MCF 10A (cell line): ENCODE results near the gene IRF2BP2. TPM values are rescaled to one million over a fixed set of nuclear protein-coding genes. Genes with fewer than 3 reads are reported as not detected.
A peak's percentile ranks its signal among the peaks of the same experiment; 100 is the strongest.

Experiments
- BruUV-seq: library from RNA; stranded (reverse); fragments of 400-500 nt; replicated peaks from 2 replicates; lab custom pipeline; 2021; lab: Mats Ljungman, UMichigan
- CTCF ChIA-PET: fragments of 300-600 bp; sonication (Branson Sonifier 250); formaldehyde crosslinking; extraction: SDS; loops from one replicate; lab custom pipeline; 2021; ENCODE audit warnings: antibody characterized with exemption, inconsistent platforms; lab: Yijun Ruan, JAX
- POLR2A ChIA-PET: fragments of 300-600, 350-650 bp; sonication (Branson Sonifier 250); formaldehyde crosslinking; extraction: SDS; loops from one replicate; lab custom pipeline; 2020; ENCODE audit warnings: antibody characterized with exemption, inconsistent platforms; lab: Yijun Ruan, JAX
- DNase-seq: peaks from one replicate; pipeline ENCODE4 v3.0.0-alpha.2; 2018; ENCODE audit not compliant: unreplicated experiment
- H3K27ac Mint-ChIP-seq: one replicate; pipeline ENCODE4 v1.8.0; 2022; ENCODE audit warnings: mild to moderate bottlenecking, low read depth, mixed read lengths; ENCODE audit not compliant: unreplicated experiment
- H3K27me3 Mint-ChIP-seq: one replicate; pipeline ENCODE4 v1.8.0; 2022; ENCODE audit warnings: mixed read lengths; ENCODE audit not compliant: insufficient read depth, unreplicated experiment
- H3K36me3 Mint-ChIP-seq: one replicate; pipeline ENCODE4 v1.8.0; 2022; ENCODE audit warnings: mild to moderate bottlenecking, moderate library complexity, mixed read lengths; ENCODE audit not compliant: insufficient read depth, unreplicated experiment
- H3K4me1 Mint-ChIP-seq: one replicate; pipeline ENCODE4 v1.8.0; 2022; ENCODE audit warnings: mixed read lengths; ENCODE audit not compliant: insufficient read depth, unreplicated experiment
- H3K4me3 Mint-ChIP-seq: one replicate; pipeline ENCODE4 v1.8.0; 2022; ENCODE audit warnings: mild to moderate bottlenecking, moderate library complexity, mixed read lengths; ENCODE audit not compliant: unreplicated experiment
- H3K9me3 Mint-ChIP-seq: one replicate; pipeline ENCODE4 v1.8.0; 2022; ENCODE audit warnings: mixed read lengths; ENCODE audit not compliant: unreplicated experiment
- intact Hi-C: fragments of 100-400 bp; cut with micrococcal nuclease; formaldehyde crosslinking; loops from 2 replicates; pipeline ENCODE4 v1.14.1; 2022
- total RNA-seq: library from RNA; stranded (reverse); gene quantifications from 2 replicates; pipeline ENCODE4 v1.2.3, GENCODE V29; 2022
- TF ChIP-seq, protein P1 (sequence below): fragments of 200-600 bp; IDR thresholded peaks from one replicate; pipeline ENCODE4 v1.8.0; 2022; ENCODE audit warnings: antibody characterized with exemption, mild to moderate bottlenecking; ENCODE audit not compliant: unreplicated experiment

The IRF2BP2 gene
- total RNA-seq, 1 experiment from 2014 or later: 217 TPM

DNA sequence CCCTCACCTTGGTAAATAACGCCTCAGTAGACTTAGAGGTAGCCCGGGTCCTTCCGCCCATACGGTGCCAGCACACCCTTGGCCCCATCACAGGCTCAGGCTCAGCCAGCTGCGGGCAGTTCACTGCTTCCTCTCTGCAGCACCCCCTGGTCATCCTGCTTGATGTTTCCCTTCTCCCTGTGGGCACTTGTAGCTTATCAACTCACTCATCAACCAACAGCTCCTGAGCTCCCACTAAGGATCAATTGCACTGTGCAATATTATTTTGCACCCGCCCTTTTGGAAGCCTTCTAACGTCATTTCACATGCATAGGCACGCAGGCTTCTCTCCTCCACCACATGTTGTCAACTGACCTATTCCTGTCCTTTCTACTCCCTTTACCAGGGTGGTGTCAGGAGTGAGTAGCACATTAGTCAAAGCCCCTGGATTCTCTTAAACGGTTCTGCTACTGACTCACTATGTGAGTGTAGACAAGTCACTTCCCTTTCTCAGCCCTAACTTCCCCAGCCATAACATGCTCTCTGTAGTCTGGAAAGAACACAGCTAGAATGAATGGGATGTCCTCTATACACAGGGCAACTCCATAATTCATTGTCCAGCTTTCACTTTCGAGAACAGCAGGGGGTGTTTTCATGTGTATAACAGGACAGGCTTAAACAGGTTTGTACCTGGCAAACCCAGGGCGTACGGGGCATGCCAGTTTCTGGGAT lies 47.1 kb upstream of the IRF2BP2 start:
- ChIA-PET POLR2A (interaction anchor here (0.6 to 5.7 kb wide), 58 partner anchors 9 to 504 kb away, joined by 3 to 543 read pairs (median 6); partner anchors contain the start of genes IRF2BP2, RBM34 and TARBP1), CTCF (interaction anchor here (0.6 to 5.7 kb wide), 28 partner anchors 8 to 427 kb away, joined by 3 to 65 read pairs (median 5); partner anchors contain the start of gene IRF2BP2)
- TF ChIP-seq, protein P1, sequence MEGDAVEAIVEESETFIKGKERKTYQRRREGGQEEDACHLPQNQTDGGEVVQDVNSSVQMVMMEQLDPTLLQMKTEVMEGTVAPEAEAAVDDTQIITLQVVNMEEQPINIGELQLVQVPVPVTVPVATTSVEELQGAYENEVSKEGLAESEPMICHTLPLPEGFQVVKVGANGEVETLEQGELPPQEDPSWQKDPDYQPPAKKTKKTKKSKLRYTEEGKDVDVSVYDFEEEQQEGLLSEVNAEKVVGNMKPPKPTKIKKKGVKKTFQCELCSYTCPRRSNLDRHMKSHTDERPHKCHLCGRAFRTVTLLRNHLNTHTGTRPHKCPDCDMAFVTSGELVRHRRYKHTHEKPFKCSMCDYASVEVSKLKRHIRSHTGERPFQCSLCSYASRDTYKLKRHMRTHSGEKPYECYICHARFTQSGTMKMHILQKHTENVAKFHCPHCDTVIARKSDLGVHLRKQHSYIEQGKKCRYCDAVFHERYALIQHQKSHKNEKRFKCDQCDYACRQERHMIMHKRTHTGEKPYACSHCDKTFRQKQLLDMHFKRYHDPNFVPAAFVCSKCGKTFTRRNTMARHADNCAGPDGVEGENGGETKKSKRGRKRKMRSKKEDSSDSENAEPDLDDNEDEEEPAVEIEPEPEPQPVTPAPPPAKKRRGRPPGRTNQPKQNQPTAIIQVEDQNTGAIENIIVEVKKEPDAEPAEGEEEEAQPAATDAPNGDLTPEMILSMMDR: no peak
- intact Hi-C loops: loop anchor here (1.0 to 5.0 kb wide), 8 partner anchors 27 to 426 kb away; no protein-coding TSS in a partner anchor
- Mint-ChIP-seq H3K36me3 (no peaks in the 10 kb centered on the region), H3K4me1 (peaks cover 57% of the 10 kb centered on the region), H3K27ac (peak overlapping the region; percentile 91), H3K27me3 (no peaks in the 10 kb centered on the region), H3K4me3 (peak overlapping the region; percentile 67), H3K9me3 (peaks cover 7% of the 10 kb centered on the region)
- DNase-seq: peak; percentile 100
- no TSS peak for BruUV-seq

DNA sequence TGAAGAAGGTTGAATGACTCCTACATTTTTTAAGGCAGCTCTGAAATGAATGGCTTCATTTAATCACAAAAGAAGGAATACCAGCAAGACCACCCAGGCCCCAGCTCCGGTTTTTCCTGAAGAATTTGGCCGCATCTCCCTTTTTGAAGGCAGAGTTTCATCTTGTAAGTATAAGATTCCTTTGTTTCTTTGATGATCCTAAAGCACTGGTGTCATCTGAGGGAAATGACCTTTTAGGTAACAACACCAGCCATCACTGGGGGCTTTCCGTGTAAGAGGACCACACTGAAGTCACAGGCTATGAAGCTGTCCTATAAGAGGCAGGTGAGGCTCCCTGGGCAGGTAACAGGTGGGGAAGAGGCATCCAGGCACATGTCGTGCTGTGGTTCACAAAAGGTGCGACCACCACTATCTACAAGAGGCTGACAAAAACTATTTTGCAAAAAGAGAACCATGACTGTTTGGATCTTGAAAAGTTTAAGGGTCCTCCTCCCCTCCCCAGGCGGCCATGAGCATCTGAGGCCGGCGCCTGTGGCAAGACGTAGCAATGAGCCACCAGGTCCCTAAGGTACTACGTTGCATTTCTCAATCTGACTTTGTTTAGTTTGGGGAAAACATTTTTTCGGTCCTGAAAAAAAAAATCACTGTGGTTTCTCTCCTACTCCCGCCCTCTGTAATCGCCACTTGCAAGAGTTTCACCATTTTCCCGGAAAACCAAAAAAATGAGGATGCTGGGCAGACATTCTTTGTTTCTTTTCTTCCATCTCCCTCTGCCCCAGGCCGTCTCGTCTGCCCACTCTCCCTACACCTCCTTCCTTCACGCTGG lies 46.3 kb upstream of the IRF2BP2 start:
- Mint-ChIP-seq H3K9me3 (peaks cover 7% of the 10 kb centered on the region), H3K36me3 (no peaks in the 10 kb centered on the region), H3K4me3 (peak overlapping the region; percentile 67), H3K27me3 (no peaks in the 10 kb centered on the region), H3K27ac (peak overlapping the region; percentile 91), H3K4me1 (peaks cover 52% of the 10 kb centered on the region)
- intact Hi-C loops: loop anchor here (2.0 to 5.0 kb wide), 2 partner anchors 124 to 157 kb away; no protein-coding TSS in a partner anchor
- CTCF ChIA-PET: interaction anchor here (0.6 to 5.7 kb wide), 14 partner anchors 8 to 428 kb away, joined by 3 to 65 read pairs (median 5); partner anchors contain the start of gene IRF2BP2
- TF ChIP-seq, protein P1: no peak
- no peak for DNase-seq
- POLR2A ChIA-PET: interaction anchor here (0.5 to 5.7 kb wide), 45 partner anchors 9 to 440 kb away, joined by 3 to 543 read pairs (median 7); partner anchors contain the start of genes IRF2BP2 and TARBP1
- BruUV-seq: TSS peak; percentile 80

DNA sequence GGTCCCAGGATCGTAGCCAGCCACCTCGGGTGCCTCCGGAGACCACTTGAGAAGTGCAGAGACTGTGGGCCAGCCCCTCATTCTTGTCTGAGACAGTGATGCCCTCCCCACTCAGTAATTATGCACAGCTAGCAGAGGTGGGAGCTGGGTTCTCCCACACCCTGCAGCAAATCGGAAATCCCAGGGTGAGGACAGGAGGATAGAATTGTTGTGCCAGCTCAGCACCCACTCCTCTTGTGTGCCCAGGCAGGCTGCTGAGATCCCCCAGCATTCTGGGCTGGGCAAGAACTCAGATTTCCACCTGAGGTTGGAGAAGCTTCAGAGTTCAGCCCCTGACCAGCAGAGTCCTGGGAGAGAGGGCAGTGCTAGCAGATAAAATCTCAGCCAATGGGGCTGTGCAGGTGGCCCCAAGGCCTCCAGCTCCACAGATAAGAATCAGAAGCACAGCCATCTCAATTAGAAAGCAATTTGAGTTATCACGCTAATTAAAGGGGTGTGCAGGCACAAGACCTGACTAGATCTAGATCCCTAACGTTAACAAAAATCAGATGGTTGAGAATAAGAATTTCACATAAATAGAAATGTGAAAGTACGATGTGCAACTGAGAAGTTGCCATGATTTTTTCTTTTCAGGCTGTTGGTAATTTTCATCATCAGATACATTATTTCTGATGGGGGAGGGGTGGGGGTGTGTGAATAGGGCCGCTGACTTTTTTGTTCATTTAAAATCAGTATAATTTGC lies 45.5 kb upstream of the IRF2BP2 start:
- intact Hi-C loops: loop anchor here (2.0 to 5.0 kb wide), 2 partner anchors 123 to 157 kb away; no protein-coding TSS in a partner anchor
- TF ChIP-seq, protein P1: no peak
- no TSS peak for BruUV-seq
- Mint-ChIP-seq H3K4me3 (peak overlapping the region; percentile 67), H3K36me3 (no peaks in the 10 kb centered on the region), H3K4me1 (peaks cover 50% of the 10 kb centered on the region), H3K27me3 (no peaks in the 10 kb centered on the region), H3K27ac (peak overlapping the region; percentile 91), H3K9me3 (peaks cover 7% of the 10 kb centered on the region)
- CTCF ChIA-PET: interaction anchor here (0.6 to 5.7 kb wide), 9 partner anchors 9 to 962 kb away, joined by 3 to 65 read pairs (median 3); partner anchors contain the start of gene IRF2BP2
- POLR2A ChIA-PET: interaction anchor here (0.5 to 5.7 kb wide), 20 partner anchors 9 to 440 kb away, joined by 3 to 543 read pairs (median 11); partner anchors contain the start of gene IRF2BP2
- DNase-seq: no peak
